HG02884 (cell line): ENCODE measurements around the gene KCNK2.
"Not testable (repeated sequence)": the region's sequence is repeated elsewhere in the genome, so short reads cannot be mapped to it uniquely, and the experiment has no call there.

ENCODE experiments used
- ATAC-seq: cut with Tn5 transposase; IDR thresholded peaks from one replicate; pipeline ENCODE4 v1.9.1; 2021; ENCODE audit warnings: mild to moderate bottlenecking, moderate library complexity; ENCODE audit not compliant: unreplicated experiment

KCNK2 gene

GRCh38 chr1:215147024-215147423 lies 64.5 kb downstream of the KCNK2 start:
- no peak for ATAC-seq

- ATAC-seq: no peak
These were observed 69.5 kb downstream of the KCNK2 start for GRCh38 chr1:215151841-215152549.

DNA sequence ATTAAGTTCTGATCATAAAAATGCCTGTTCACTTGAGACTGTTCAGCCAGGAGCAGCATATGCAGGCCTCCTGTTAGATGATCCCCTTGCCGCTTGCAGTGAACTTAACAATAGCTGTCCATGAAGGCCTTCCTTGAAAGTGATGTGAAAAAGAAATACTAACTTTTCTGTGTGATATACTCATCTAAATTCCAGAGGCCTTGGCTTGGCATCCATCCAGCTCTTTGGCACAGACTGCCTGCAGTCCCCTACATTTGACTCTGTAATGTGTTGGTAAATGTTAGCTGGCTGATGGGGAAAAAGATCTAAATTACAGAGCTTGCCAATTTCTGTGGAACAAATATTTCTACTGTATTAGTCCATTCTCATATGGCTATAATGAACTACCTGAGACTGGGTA lies 73.7 kb downstream of the KCNK2 start:
- no peak for ATAC-seq

- no peak for ATAC-seq
These were observed 77.8 kb downstream of the KCNK2 start for GRCh38 chr1:215160351-215160750.

DNA sequence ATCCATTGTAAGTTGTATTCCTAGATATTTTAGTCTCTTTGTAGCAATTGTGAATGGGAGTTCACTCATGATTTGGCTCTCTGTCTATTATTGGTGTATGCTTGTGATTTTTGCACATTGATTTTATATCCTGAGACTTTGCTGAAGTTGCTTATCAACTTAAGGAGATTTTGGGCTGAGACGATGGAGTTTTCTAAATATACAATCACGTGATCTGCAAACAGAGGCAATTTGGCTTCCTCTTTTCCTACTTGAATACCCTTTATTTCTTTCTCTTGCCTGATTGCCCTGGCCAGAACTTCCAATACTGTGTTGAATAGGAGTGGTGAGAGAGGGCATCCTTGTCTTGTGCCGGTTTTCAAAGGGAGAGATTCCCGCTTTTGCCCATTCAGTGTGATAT lies 80.6 kb downstream of the KCNK2 start:
- ATAC-seq: not testable (repeated sequence)

- no peak for ATAC-seq
These were observed 84.3 kb downstream of the KCNK2 start for GRCh38 chr1:215166886-215167285.

DNA sequence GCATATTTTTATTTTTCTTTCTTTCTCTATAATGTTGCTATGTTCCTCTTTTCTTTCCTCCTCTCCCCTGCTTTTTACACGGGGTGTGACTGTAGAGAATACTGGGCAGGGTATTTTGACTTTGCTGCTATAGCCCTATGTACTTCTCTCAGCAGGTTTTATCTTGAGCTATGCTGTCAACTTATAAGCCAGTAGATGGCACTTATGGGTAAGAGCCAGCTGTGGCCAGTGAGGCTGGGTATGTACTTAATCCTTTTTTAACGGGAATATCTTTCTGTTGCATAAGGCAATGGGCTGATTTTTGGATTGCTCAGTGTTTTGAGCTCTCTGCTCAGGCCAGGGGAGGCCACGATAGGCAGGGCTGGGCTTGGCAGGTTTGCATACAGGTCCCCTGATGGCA lies 99.0 kb downstream of the KCNK2 start:
- no peak for ATAC-seq

DNA sequence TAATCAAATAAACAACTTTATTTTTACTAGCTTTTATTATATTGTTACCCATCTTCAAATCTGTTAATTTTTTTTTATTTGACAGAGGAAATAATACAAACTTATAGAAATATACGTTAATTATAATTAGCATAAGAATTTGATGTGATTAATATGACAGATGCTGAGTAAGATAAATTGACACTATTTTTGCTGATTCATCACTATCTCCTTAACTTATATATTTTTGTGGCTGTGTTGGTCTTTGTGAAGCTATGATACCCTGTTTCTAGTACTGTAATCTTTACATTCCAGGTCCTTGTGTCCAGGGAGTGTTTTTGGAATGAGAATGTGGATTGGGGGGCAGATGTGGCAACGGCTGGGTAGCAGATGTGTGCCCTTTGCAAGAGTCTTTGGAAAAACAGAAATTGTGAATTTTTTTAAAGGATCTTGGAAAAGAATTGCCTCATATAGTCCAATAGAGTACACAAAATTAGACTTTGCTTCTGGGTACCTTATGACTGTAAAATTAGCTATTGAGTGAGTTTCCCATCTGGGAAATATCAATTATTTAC lies 102.6 kb downstream of the KCNK2 start:
- ATAC-seq: no peak

GRCh38 chr1:215188302-215188950 lies 105.9 kb downstream of the KCNK2 start:
- ATAC-seq: no peak

- no peak for ATAC-seq
These were observed 109.8 kb downstream of the KCNK2 start for GRCh38 chr1:215192306-215192705.

DNA sequence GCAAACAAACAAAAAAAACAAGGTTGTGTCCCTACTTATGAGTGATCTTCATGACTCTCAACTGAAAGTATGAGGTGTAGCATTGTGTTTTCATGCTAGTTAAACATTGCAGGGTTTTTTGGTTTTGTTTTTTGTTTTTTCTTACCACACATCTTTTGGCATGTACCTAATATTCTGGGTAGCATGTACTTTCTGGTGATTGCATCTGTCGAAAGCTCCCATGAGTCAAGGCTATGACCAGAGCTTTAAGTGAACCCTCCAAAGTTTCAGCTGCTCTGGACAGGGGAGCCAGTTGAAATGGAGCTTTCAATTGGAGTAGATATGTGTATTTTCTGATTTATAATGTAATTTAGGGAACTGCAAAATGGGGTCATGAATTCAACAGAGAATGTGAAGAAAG lies 115.5 kb downstream of the KCNK2 start:
- no peak for ATAC-seq

DNA sequence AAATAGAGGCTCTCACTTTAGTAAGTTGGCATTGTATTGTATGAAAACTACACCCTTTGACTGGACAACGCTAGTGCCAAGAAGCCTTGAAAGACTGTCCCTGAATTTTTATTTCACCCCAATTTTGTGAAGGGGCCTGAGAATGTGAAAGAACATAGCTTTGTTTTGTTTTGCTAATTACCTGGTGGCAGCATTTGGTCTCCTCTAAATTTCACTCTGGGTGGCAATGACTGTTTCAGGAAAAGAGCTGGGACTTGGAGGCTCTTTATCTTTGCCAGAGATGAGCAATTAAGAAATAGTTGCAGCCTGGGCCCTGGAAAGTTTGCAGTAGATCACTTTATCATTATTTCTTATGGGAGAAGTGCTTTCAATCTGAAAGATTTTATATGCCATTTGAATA lies 117.6 kb downstream of the KCNK2 start:
- no peak for ATAC-seq

- no peak for ATAC-seq
These were observed 118.7 kb downstream of the KCNK2 start for GRCh38 chr1:215201283-215201682.

GRCh38 chr1:215202868-215203267 lies 120.3 kb downstream of the KCNK2 start:
- ATAC-seq: no peak

DNA sequence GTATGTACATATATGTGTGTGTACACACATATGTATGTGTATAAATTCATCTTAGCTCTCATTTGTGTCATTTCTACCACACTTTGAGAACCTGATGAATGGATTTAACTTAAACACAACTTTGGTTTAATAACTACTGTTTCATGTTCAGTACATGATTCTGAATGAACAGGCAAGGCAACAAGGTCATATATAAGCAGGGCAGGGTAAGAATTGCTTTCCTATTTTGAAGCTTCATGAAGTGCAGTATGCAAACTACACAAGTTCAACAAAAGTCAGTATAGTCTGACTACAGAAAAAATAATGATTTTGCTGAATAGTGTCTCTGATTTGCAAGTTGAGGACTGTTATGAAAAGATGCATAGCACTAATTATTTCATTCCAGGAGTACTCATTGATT lies 127.6 kb downstream of the KCNK2 start:
- ATAC-seq: no peak

DNA sequence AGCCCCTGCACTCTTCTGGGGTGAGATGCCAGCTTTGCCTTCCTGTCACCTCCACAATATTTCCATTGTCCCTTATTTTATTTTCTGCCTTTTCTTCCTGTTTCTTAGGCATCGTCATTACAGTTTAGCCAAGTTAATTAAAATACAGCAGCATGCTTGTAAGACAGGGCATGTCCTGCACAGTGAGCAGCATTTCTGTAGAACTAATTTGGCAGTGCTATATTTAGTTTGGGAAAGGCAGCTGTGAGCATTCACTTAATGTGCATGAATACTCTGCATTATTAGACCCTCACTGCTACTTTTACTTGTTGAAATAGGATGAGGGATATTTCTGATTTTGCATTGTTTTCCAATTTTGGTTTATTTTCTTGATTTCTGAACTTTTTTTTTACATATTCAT lies 133.3 kb downstream of the KCNK2 start:
- ATAC-seq: no peak

- no peak for ATAC-seq
These were observed 136.8 kb downstream of the KCNK2 start for GRCh38 chr1:215219372-215219771.

- no peak for ATAC-seq
These were observed 137.8 kb downstream of the KCNK2 start for GRCh38 chr1:215220346-215220745.

DNA sequence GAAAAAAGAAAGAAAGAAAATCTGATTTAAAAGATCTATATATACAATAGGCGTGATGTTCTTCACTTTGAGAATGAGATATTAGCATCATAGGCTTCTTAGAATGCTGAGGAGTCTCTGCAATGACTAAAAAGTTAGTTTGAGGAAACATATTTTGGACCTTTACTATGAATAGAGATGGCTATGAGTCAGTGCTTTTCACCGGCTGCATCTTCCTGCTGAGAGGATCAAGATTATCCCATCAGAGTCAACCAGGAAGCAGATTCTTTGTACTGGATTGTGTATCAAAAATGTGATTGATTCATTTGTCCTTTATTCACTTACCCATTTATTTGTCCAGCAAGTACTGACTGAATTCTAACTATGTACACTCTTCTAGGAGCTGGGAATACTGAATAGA lies 144.2 kb downstream of the KCNK2 start:
- no peak for ATAC-seq

DNA sequence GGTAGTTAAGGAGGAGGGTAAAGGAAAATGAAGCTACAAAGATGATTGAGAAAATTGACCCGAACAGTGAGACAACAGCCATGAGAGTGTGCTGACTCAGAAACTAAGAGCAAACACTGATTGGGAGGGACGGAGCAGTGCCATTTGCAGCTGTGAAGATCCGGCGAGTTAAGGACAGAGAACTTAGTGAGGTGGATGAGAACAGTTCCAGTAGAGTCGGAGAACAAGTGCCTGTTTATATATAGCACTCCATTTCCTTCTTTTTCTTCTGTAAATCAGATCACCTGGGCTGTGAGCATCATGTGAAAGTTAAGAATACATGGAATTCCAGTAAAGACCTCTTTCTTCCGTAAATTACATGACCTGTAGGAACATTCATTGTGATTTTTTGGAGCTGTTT lies 145.7 kb downstream of the KCNK2 start:
- no peak for ATAC-seq

DNA sequence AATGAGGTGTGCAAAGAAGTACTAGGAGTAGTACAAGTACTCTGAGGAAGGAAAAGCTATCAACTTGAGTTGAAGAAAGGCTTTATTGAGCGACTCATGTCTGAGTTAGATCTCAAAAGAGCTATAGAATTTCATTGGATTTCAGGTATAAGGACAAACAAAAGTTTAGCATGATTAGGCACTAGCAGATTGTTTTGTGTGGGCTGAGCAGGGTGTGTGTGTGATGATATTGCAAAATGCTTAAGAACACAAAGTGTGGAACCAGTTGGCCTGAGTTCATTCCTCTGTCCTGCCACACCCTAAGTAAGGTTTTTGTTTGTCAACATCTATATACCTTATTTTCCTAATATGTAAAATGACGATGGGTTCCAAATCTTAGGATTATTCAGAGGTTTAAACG lies 158.9 kb downstream of the KCNK2 start:
- ATAC-seq: no peak

- ATAC-seq: no peak
These were observed 161.0 kb downstream of the KCNK2 start for GRCh38 chr1:215243345-215244054.
